HepG2 (cell line): Measurements from ENCODE around the gene USF1. TPM values are rescaled to one million over a fixed set of nuclear protein-coding genes. Genes with fewer than 3 reads are reported as not detected.

Experiments
- CBX2 ChIP-seq, 2 experiments: fragments of 200-600 bp in 1 of 2; sonication (generic); formaldehyde crosslinking in 1 of 2; IDR thresholded peaks; 2 replicates each; pipeline versions ENCODE4 v1.7.0 to v1.8.1; 2018 to 2022; ENCODE audit warnings: low read depth in 2 of 2, low read length in 1 of 2, mild to moderate bottlenecking in 1 of 2, missing genetic modification reagents in 1 of 2
- CEBPB ChIP-seq: IDR thresholded peaks from 2 replicates; pipeline ENCODE4 v1.6.1; 2011; ENCODE audit warnings: low read depth, low read length, improper control_type of control experiment, borderline replicate concordance
- CHCHD3 ChIP-seq: sonication (generic); formaldehyde crosslinking; IDR thresholded peaks from 2 replicates; pipeline ENCODE4 v1.8.0; 2022; ENCODE audit warnings: mild to moderate bottlenecking, missing genetic modification reagents, moderate library complexity
- ELF3 ChIP-seq: IDR thresholded peaks from 2 replicates; pipeline ENCODE4 v1.6.1; 2016; ENCODE audit warnings: missing genetic modification reagents, missing compliant biosample characterization
- FOXA1 ChIP-seq, 2 experiments: fragments of 450-650 bp in 1 of 2; sonication (generic) in 1 of 2; formaldehyde crosslinking in 1 of 2; IDR thresholded peaks; 2 replicates each; pipeline versions ENCODE4 v1.4.0 to v1.6.1; 2016 to 2020; ENCODE audit warnings: missing genetic modification reagents in 1 of 2
- GATA4 ChIP-seq: sonication (generic); IDR thresholded peaks from 2 replicates; pipeline ENCODE4 v1.6.1; 2016; ENCODE audit warnings: antibody characterized with exemption, low read depth, borderline replicate concordance
- RXRA ChIP-seq: sonication (generic); formaldehyde crosslinking; IDR thresholded peaks from 2 replicates; pipeline ENCODE4 v1.5.1; 2020; ENCODE audit warnings: missing genetic modification reagents
- ZEB1 ChIP-seq: IDR thresholded peaks from 2 replicates; pipeline ENCODE4 v1.6.1; 2012; ENCODE audit warnings: mild to moderate bottlenecking, low read depth, inconsistent platforms; ENCODE audit not compliant: insufficient replicate concordance
- ZNF577 ChIP-seq: sonication (generic); formaldehyde crosslinking; IDR thresholded peaks from 2 replicates; pipeline ENCODE4 v1.4.0; 2020; ENCODE audit warnings: mild to moderate bottlenecking, low read depth, missing genetic modification reagents, borderline replicate concordance
- ZNF598 ChIP-seq: sonication (generic); formaldehyde crosslinking; IDR thresholded peaks from 2 replicates; pipeline ENCODE4 v1.5.1; 2020; ENCODE audit warnings: mild to moderate bottlenecking, missing genetic modification reagents, borderline replicate concordance
- ZNF615 ChIP-seq: sonication (generic); formaldehyde crosslinking; IDR thresholded peaks from 2 replicates; pipeline ENCODE4 v1.5.0; 2020; ENCODE audit warnings: mild to moderate bottlenecking, missing genetic modification reagents, borderline replicate concordance
- ZSCAN20 ChIP-seq: sonication (generic); formaldehyde crosslinking; IDR thresholded peaks from 2 replicates; pipeline ENCODE4 v1.4.0; 2020; ENCODE audit warnings: missing genetic modification reagents, mild to moderate bottlenecking, borderline replicate concordance
- ZSCAN30 ChIP-seq: sonication (generic); formaldehyde crosslinking; IDR thresholded peaks from 2 replicates; pipeline ENCODE4 v1.5.0; 2020; ENCODE audit warnings: mild to moderate bottlenecking, missing genetic modification reagents
- polyA plus RNA-seq, 8 experiments: library from polyadenylated mRNA; depleted of rRNA in 3 of 8; stranded (reverse) in 7 of 8; unstranded in 1 of 8; fragments of >200 nt; fragmentation: Illumina TruSeq in 4 of 8; extraction: Trizol in 4 of 8; gene quantifications; 2 replicates each; pipeline versions ENCODE4 v1.2.1 to v1.2.3, GENCODE V29; 2011 to 2016; ENCODE audit warnings: low read depth in 4 of 8, missing spikeins in 1 of 8, mixed read lengths in 1 of 8; ENCODE audit not compliant: insufficient read depth in 1 of 8
- total RNA-seq, 5 experiments: library from RNA; depleted of rRNA; stranded (reverse); fragments of >200 nt; fragmentation: Illumina TruSeq; extraction: Trizol; gene quantifications; 2 replicates each; pipeline ENCODE4 v1.2.3, GENCODE V29; 2016; ENCODE audit warnings: low read depth in 1 of 5
- TF ChIP-seq, protein P1 (sequence below): sonication (generic); formaldehyde crosslinking; IDR thresholded peaks from 2 replicates; pipeline ENCODE4 v1.5.1; 2020; ENCODE audit warnings: missing genetic modification reagents, mild to moderate bottlenecking, borderline replicate concordance
- TF ChIP-seq, protein P2 (sequence below): sonication (generic); formaldehyde crosslinking; IDR thresholded peaks from 2 replicates; pipeline ENCODE4 v1.5.1; 2020; ENCODE audit warnings: missing genetic modification reagents, mild to moderate bottlenecking, borderline replicate concordance
- TF ChIP-seq, protein P3 (sequence below): sonication (generic); formaldehyde crosslinking; IDR thresholded peaks from 2 replicates; pipeline ENCODE4 v1.5.0; 2020; ENCODE audit warnings: missing genetic modification reagents
- TF ChIP-seq, protein P4 (sequence below), 2 experiments: IDR thresholded peaks; 2 replicates each; pipeline ENCODE4 v1.6.1; 2011 to 2012; ENCODE audit warnings: low read length in 2 of 2, borderline replicate concordance in 1 of 2, low read depth in 1 of 2, mild to moderate bottlenecking in 1 of 2, moderate library complexity in 1 of 2
- TF ChIP-seq, protein P5 (sequence below): sonication (generic); formaldehyde crosslinking; IDR thresholded peaks from 2 replicates; pipeline ENCODE4 v1.8.0; 2022; ENCODE audit warnings: missing genetic modification reagents, low read depth, mild to moderate bottlenecking, borderline replicate concordance

The USF1 gene
- total and polyA plus RNA-seq, 2 of the 13 experiments (the other 11 are each of a cell fraction or from before 2014, with no cell fraction given) = 26.9 to 39.4 TPM

DNA sequence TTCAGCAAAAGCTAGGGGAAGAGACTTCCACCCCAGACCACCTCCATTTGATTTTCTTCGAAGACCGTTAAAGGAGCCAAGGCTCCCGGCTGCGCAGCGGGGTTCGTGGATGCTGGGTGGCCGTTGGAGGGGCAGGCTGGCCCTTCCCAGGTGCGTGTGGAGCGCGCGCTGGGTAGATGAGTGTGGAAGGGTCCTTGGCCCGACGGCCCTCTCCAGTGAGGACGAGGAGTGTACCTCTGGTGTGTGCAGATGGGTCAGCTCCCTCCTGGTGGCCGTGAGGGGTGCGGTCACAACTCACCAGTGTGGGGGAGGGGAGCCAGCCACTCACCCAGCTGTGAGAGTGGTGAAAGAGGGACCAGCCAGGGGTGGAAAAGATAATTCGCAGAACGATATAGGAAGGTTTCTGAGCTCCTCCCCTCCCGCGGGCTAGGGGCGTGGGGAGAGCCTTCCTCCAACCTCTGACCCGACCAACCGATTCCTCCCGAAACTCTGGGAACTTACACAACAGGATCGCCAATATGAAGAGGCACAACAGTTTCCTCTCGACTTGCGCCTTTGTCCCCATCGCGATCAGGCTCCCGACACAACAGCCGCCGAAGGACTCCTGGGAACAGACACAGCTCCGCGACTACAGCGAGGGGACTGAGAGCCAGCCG is 25.1 kb downstream of the USF1 start, which contains the start of gene F11R (continued):
- TF ChIP-seq, protein P1, sequence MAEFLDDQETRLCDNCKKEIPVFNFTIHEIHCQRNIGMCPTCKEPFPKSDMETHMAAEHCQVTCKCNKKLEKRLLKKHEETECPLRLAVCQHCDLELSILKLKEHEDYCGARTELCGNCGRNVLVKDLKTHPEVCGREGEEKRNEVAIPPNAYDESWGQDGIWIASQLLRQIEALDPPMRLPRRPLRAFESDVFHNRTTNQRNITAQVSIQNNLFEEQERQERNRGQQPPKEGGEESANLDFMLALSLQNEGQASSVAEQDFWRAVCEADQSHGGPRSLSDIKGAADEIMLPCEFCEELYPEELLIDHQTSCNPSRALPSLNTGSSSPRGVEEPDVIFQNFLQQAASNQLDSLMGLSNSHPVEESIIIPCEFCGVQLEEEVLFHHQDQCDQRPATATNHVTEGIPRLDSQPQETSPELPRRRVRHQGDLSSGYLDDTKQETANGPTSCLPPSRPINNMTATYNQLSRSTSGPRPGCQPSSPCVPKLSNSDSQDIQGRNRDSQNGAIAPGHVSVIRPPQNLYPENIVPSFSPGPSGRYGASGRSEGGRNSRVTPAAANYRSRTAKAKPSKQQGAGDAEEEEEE = no peak
- TF ChIP-seq, protein P2, sequence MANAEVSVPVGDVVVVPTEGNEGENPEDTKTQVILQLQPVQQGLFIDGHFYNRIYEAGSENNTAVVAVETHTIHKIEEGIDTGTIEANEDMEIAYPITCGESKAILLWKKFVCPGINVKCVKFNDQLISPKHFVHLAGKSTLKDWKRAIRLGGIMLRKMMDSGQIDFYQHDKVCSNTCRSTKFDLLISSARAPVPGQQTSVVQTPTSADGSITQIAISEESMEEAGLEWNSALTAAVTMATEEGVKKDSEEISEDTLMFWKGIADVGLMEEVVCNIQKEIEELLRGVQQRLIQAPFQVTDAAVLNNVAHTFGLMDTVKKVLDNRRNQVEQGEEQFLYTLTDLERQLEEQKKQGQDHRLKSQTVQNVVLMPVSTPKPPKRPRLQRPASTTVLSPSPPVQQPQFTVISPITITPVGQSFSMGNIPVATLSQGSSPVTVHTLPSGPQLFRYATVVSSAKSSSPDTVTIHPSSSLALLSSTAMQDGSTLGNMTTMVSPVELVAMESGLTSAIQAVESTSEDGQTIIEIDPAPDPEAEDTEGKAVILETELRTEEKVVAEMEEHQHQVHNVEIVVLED (CRISPR knock-in tag) = no peak; the same call in 1 of the 2 replicates
- no peak; the same call in 1 of the 2 replicates for TF ChIP-seq CHCHD3 (CRISPR knock-in tag)
- TF ChIP-seq CEBPB = no peak
- TF ChIP-seq ZSCAN20 (CRISPR knock-in tag) = no peak
- TF ChIP-seq ZNF598 = no peak
- no peak for TF ChIP-seq ZNF577 (CRISPR knock-in tag)
- TF ChIP-seq GATA4 = no peak
- no peak for TF ChIP-seq CBX2 (IDR thresholded peaks at IDR 0.05; ENCODE audit: low read depth, low read length)
- TF ChIP-seq CBX2 (CRISPR knock-in tag; IDR thresholded peaks at IDR 0.05; ENCODE audit: low read depth) = no peak
- no peak for TF ChIP-seq ZNF615 (CRISPR knock-in tag)
- TF ChIP-seq ELF3 = no peak
- TF ChIP-seq ZEB1 = no peak
- TF ChIP-seq, protein P3, sequence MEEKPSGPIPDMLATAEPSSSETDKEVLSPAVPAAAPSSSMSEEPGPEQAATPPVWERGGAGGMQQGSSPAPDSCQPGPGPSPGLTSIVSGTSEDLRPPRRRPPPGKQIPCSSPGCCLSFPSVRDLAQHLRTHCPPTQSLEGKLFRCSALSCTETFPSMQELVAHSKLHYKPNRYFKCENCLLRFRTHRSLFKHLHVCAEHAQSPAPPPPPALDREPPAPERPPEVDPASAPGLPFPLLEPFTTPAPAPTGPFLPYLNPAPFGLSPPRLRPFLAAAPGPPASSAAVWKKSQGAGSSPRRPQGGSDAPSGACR (CRISPR knock-in tag) = no peak
- TF ChIP-seq, protein P4, sequence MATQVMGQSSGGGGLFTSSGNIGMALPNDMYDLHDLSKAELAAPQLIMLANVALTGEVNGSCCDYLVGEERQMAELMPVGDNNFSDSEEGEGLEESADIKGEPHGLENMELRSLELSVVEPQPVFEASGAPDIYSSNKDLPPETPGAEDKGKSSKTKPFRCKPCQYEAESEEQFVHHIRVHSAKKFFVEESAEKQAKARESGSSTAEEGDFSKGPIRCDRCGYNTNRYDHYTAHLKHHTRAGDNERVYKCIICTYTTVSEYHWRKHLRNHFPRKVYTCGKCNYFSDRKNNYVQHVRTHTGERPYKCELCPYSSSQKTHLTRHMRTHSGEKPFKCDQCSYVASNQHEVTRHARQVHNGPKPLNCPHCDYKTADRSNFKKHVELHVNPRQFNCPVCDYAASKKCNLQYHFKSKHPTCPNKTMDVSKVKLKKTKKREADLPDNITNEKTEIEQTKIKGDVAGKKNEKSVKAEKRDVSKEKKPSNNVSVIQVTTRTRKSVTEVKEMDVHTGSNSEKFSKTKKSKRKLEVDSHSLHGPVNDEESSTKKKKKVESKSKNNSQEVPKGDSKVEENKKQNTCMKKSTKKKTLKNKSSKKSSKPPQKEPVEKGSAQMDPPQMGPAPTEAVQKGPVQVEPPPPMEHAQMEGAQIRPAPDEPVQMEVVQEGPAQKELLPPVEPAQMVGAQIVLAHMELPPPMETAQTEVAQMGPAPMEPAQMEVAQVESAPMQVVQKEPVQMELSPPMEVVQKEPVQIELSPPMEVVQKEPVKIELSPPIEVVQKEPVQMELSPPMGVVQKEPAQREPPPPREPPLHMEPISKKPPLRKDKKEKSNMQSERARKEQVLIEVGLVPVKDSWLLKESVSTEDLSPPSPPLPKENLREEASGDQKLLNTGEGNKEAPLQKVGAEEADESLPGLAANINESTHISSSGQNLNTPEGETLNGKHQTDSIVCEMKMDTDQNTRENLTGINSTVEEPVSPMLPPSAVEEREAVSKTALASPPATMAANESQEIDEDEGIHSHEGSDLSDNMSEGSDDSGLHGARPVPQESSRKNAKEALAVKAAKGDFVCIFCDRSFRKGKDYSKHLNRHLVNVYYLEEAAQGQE (IDR thresholded peaks at IDR 0.05; ENCODE audit: borderline replicate concordance in 1 of 2, low read depth in 1 of 2, low read length in 2 of 2) = no peak
- no peak for TF ChIP-seq FOXA1 (IDR thresholded peaks at IDR 0.05)
- TF ChIP-seq FOXA1 (CRISPR knock-in tag; IDR thresholded peaks at IDR 0.05) = no peak
- TF ChIP-seq, protein P5, sequence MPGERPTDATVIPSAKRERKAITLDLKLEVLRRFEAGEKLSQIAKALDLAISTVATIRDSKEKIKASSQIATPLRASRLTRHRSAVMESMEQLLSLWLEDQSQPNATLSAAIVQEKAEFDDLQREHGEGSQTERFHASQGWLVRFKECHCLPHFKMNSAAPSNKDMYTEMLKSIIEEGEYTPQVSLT (CRISPR knock-in tag) = no peak
- TF ChIP-seq ZSCAN30 = no peak
- peak; percentile 12; the same call in 1 of the 2 replicates for TF ChIP-seq RXRA (CRISPR knock-in tag)
